ENCODE results near the gene MRPS9. TPM values are rescaled to one million over a fixed set of nuclear protein-coding genes. Genes with fewer than 3 reads are reported as not detected.

MRPS9 gene
- total and polyA plus RNA-seq, 4 donors, result 17.1 to 28.6 (median 19.5) TPM

- Histone ChIP-seq H3K9ac (ENCODE audit: insufficient read depth in 1 of 2, low read length in 2 of 2) (no peak overlapping the region), H3K36me3 (ENCODE audit: control insufficient read depth in 4 of 4, insufficient read depth in 4 of 4, low read length in 4 of 4) (no peaks in the 10 kb centered on the region), H3K27ac (ENCODE audit: low read depth in 1 of 2, low read length in 1 of 2) (no peak overlapping the region), H3K27me3 (ENCODE audit: control insufficient read depth in 3 of 3, insufficient read depth in 3 of 3, low read length in 2 of 3) (no peaks in the 10 kb centered on the region), H3K9me3 (ENCODE audit: control insufficient read depth in 4 of 4, insufficient read depth in 3 of 4, low read length in 3 of 4) (no peaks in the 10 kb centered on the region), H3K4me3 (no peak overlapping the region), H3K4me1 (ENCODE audit: control insufficient read depth in 5 of 5, insufficient read depth in 5 of 5, low read length in 5 of 5) (no peaks in the 10 kb centered on the region)
- no peak for ATAC-seq (ENCODE audit: insufficient read depth, low FRiP score)
- 88 to 91% methylated on average over 15 of the region's 15 CpGs for WGBS, 2 donors
- no peak for DNase-seq
- no peak for TF ChIP-seq CTCF (IDR thresholded peaks at IDR 0.05; ENCODE audit: control extremely low read depth, extremely low read depth)
Observed at GRCh38 chr2:105111365-105112150, 73.7 kb downstream of the MRPS9 start.

- no peak overlapping the region for H3K4me3 ChIP-seq
- H3K27me3 ChIP-seq (ENCODE audit: control insufficient read depth in 3 of 3, insufficient read depth in 3 of 3, low read length in 2 of 3), result no peaks in the 10 kb centered on the region
- TF ChIP-seq CTCF (IDR thresholded peaks at IDR 0.05; ENCODE audit: control extremely low read depth, extremely low read depth), result no peak
- 78 to 89% methylated on average over 12 of the region's 12 CpGs for WGBS, 2 donors
- no peaks in the 10 kb centered on the region for H3K4me1 ChIP-seq (ENCODE audit: control insufficient read depth in 5 of 5, insufficient read depth in 5 of 5, low read length in 5 of 5)
- no peak overlapping the region for H3K27ac ChIP-seq (ENCODE audit: low read depth in 1 of 2, low read length in 1 of 2)
- no peak for DNase-seq
- no peak for ATAC-seq (ENCODE audit: insufficient read depth, low FRiP score)
- H3K36me3 ChIP-seq (ENCODE audit: control insufficient read depth in 4 of 4, insufficient read depth in 4 of 4, low read length in 4 of 4), result no peaks in the 10 kb centered on the region
- no peaks in the 10 kb centered on the region for H3K9me3 ChIP-seq (ENCODE audit: control insufficient read depth in 4 of 4, insufficient read depth in 3 of 4, low read length in 3 of 4)
- no peak overlapping the region for H3K9ac ChIP-seq (ENCODE audit: insufficient read depth in 1 of 2, low read length in 2 of 2)
Observed at GRCh38 chr2:105112345-105112744, 74.5 kb downstream of the MRPS9 start.

GRCh38 chr2:105113616-105114291, 75.9 kb downstream of the MRPS9 start:
- Histone ChIP-seq H3K27me3 (ENCODE audit: control insufficient read depth in 3 of 3, insufficient read depth in 3 of 3, low read length in 2 of 3) (no peaks in the 10 kb centered on the region), H3K9ac (ENCODE audit: insufficient read depth in 1 of 2, low read length in 2 of 2) (no peak overlapping the region), H3K36me3 (ENCODE audit: control insufficient read depth in 4 of 4, insufficient read depth in 4 of 4, low read length in 4 of 4) (no peaks in the 10 kb centered on the region), H3K9me3 (ENCODE audit: control insufficient read depth in 4 of 4, insufficient read depth in 3 of 4, low read length in 3 of 4) (no peaks in the 10 kb centered on the region), H3K4me1 (ENCODE audit: control insufficient read depth in 5 of 5, insufficient read depth in 5 of 5, low read length in 5 of 5) (no peaks in the 10 kb centered on the region), H3K27ac (ENCODE audit: low read depth in 1 of 2, low read length in 1 of 2) (no peak overlapping the region), H3K4me3 (no peak overlapping the region)
- WGBS, 2 donors, result 73 to 80% methylated on average over 4 of the region's 4 CpGs
- DNase-seq (no peak), ATAC-seq (ENCODE audit: insufficient read depth, low FRiP score) (no peak)
- no peak for TF ChIP-seq CTCF (IDR thresholded peaks at IDR 0.05; ENCODE audit: control extremely low read depth, extremely low read depth)
